PC-3 (cell line): ENCODE measurements around the gene IP6K3. TPM values are rescaled to one million over a fixed set of nuclear protein-coding genes. Genes with fewer than 3 reads are reported as not detected.

ENCODE experiments used
- ATAC-seq: fragments of 200-7000 bp; cut with Tn5 transposase; 2 replicates; pipeline ENCODE4 v1.9.1; 2020; ENCODE audit warnings: mild to moderate bottlenecking, moderate library complexity
- BruUV-seq: library from RNA; stranded (reverse); fragments of 400-500 nt; replicated peaks from 2 replicates; lab custom pipeline; 2021; lab: Mats Ljungman, UMichigan
- CTCF ChIA-PET: fragments of 300-600 bp; sonication (Branson Sonifier 250); formaldehyde crosslinking; loops from one replicate; lab custom pipeline; 2022; ENCODE audit warnings: antibody characterized with exemption; lab: Charles Lee
- POLR2A ChIA-PET: fragments of 300-600 bp; sonication (Branson Sonifier 250); formaldehyde crosslinking; loops from one replicate; lab custom pipeline; 2022; ENCODE audit warnings: antibody characterized with exemption; ENCODE audit not compliant: unreplicated experiment; lab: Charles Lee
- DNase-seq: peaks from one replicate; pipeline ENCODE4 v3.0.0-alpha.2; 2015
- H2AFZ ChIP-seq: fragments of 300-600 bp; sonication (generic); 2 replicates; pipeline ENCODE4 v1.6.0; 2016; ENCODE audit warnings: antibody characterized with exemption, low read length
- H3F3A ChIP-seq: fragments of 300-600 bp; sonication (generic); one replicate; pipeline ENCODE4 v1.6.0; 2017; ENCODE audit warnings: antibody characterized with exemption, low read length, control low read depth, mild to moderate bottlenecking; ENCODE audit not compliant: unreplicated experiment
- H3K27ac ChIP-seq: fragments of 300-600 bp; sonication (generic); 2 replicates; pipeline ENCODE4 v1.5.1; 2016; ENCODE audit warnings: mild to moderate bottlenecking, low read length
- H3K27me3 ChIP-seq: fragments of 300-600 bp; sonication (generic); 2 replicates; pipeline ENCODE4 v1.6.1; 2016; ENCODE audit warnings: low read length, mixed read lengths
- H3K36me3 ChIP-seq: fragments of 300-600 bp; sonication (generic); 2 replicates; pipeline ENCODE4 v1.6.1; 2016; ENCODE audit warnings: low read depth, mixed run types, low read length, mixed read lengths
- H3K4me1 ChIP-seq: fragments of 300-600 bp; sonication (generic); 2 replicates; pipeline ENCODE4 v1.5.1; 2016; ENCODE audit warnings: low read length; ENCODE audit not compliant: insufficient read depth
- H3K4me2 ChIP-seq: fragments of 300-600 bp; sonication (generic); 2 replicates; pipeline ENCODE4 v1.6.0; 2016; ENCODE audit warnings: low read length
- H3K4me3 ChIP-seq: fragments of 300-600 bp; sonication (generic); 2 replicates; pipeline ENCODE4 v1.5.1; 2016; ENCODE audit warnings: mild to moderate bottlenecking, low read length, mixed read lengths
- H3K79me2 ChIP-seq: fragments of 300-600 bp; sonication (generic); 2 replicates; pipeline ENCODE4 v1.6.1; 2017; ENCODE audit warnings: low read length, mixed read lengths
- H3K9ac ChIP-seq: fragments of 300-600 bp; sonication (generic); 2 replicates; pipeline ENCODE4 v1.6.0; 2016; ENCODE audit warnings: mild to moderate bottlenecking, low read length
- H3K9me2 ChIP-seq: fragments of 300-600 bp; sonication (generic); replicated peaks from 2 replicates; pipeline ENCODE4 v1.6.1; 2016; ENCODE audit warnings: mixed run types, low read length, mixed read lengths
- H3K9me3 ChIP-seq: fragments of 300-600 bp; sonication (generic); 2 replicates; pipeline ENCODE4 v1.6.1; 2016; ENCODE audit warnings: low read length, mixed read lengths
- H4K20me1 ChIP-seq: fragments of 300-600 bp; sonication (generic); 2 replicates; pipeline ENCODE4 v1.6.1; 2016; ENCODE audit warnings: low read length, mixed read lengths
- EZH2 ChIP-seq: fragments of 300-600 bp; sonication (generic); IDR thresholded peaks from one replicate; pipeline ENCODE4 v1.6.1; 2017; ENCODE audit warnings: antibody characterized with exemption, mild to moderate bottlenecking, low read length; ENCODE audit not compliant: unreplicated experiment
- EZH2phosphoT487 ChIP-seq: fragments of 300-600 bp; sonication (generic); IDR thresholded peaks from 2 replicates; pipeline ENCODE4 v1.6.1; 2018; ENCODE audit warnings: mild to moderate bottlenecking, antibody characterized with exemption, low read length, borderline replicate concordance
- intact Hi-C: fragments of 100-400 bp; cut with micrococcal nuclease; formaldehyde crosslinking; loops from 2 replicates; pipeline ENCODE4 v1.9.0; 2023
- total RNA-seq: library from RNA; depleted of rRNA; stranded (reverse); fragments of >200 nt; gene quantifications from 2 replicates; pipeline ENCODE4 v1.2.3, GENCODE V29; 2014
- TF ChIP-seq, protein P1 (sequence below): fragments of 300-600 bp; sonication (generic); conservative IDR thresholded peaks from 2 replicates; pipeline ENCODE4 v1.5.1; 2017; ENCODE audit warnings: antibody characterized with exemption, low read depth, mild to moderate bottlenecking, low read length

The IP6K3 gene
- total RNA-seq, 1 experiment from 2014 or later = not detected

DNA sequence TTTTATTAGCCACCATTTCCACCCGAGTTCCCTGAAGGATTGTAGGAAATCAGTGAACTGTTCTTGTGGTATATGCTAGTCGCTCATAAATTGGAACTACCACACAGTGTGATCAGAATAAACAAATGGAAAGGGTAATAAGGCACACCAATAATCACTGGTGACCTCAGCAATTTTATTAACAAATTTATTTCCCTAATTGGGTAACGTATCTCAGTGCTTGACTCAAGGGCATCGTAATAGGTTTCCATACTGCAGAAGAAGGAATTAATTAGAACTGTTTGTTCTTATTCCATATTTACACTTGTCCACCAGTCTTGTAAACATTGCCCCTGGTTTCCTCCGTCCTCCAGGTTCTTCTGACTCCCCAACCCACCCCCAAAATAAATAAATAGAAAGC is 25.2 kb downstream of the IP6K3 start:
- H3K27ac ChIP-seq = no peak overlapping the region
- H3K27me3 ChIP-seq = peaks cover 19% of the 10 kb centered on the region
- DNase-seq = no peak
- no peak for ATAC-seq
- no peaks in the 10 kb centered on the region for H3F3A ChIP-seq
- no peaks in the 10 kb centered on the region for H3K79me2 ChIP-seq
- peaks cover 25% of the 10 kb centered on the region for H3K4me1 ChIP-seq
- no peak overlapping the region for H2AFZ ChIP-seq
- no peaks in the 10 kb centered on the region for H3K36me3 ChIP-seq
- H4K20me1 ChIP-seq = no peaks in the 10 kb centered on the region
- no peak overlapping the region for H3K4me3 ChIP-seq
- POLR2A ChIA-PET = no interaction called here
- H3K9me2 ChIP-seq = no peaks in the 10 kb centered on the region
- intact Hi-C loops = no loop called here
- no peak overlapping the region for H3K9ac ChIP-seq
- TF ChIP-seq, protein P1, sequence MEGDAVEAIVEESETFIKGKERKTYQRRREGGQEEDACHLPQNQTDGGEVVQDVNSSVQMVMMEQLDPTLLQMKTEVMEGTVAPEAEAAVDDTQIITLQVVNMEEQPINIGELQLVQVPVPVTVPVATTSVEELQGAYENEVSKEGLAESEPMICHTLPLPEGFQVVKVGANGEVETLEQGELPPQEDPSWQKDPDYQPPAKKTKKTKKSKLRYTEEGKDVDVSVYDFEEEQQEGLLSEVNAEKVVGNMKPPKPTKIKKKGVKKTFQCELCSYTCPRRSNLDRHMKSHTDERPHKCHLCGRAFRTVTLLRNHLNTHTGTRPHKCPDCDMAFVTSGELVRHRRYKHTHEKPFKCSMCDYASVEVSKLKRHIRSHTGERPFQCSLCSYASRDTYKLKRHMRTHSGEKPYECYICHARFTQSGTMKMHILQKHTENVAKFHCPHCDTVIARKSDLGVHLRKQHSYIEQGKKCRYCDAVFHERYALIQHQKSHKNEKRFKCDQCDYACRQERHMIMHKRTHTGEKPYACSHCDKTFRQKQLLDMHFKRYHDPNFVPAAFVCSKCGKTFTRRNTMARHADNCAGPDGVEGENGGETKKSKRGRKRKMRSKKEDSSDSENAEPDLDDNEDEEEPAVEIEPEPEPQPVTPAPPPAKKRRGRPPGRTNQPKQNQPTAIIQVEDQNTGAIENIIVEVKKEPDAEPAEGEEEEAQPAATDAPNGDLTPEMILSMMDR = no peak
- no peak for TF ChIP-seq EZH2
- no peak for TF ChIP-seq EZH2phosphoT487
- no TSS peak for BruUV-seq
- CTCF ChIA-PET = no interaction called here
- H3K4me2 ChIP-seq = peak overlapping the region; percentile 56; the same call in 1 of the 2 replicates
- H3K9me3 ChIP-seq = no peaks in the 10 kb centered on the region

DNA sequence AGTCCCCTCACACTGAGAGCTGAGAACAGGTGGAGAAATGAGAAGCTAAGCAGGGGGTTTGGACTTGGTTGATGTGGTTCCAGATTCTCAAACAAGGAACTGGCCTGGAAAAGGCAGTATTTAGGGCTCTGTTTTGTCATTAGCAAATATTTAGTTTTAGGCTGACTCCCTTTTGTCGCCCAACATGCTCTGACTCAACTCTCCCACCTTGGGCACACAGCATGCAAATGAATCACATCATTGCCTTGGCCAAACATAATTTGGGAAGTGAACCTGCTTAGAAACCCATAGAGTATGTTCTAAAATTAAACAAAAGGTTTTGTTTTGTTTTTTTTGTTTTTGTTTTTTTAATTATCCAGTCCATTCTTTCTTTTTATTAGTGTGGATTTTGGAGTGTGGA is 25.7 kb downstream of the IP6K3 start:
- H3K36me3 ChIP-seq = no peaks in the 10 kb centered on the region
- DNase-seq (peak; percentile 81), ATAC-seq (peak; percentile 84)
- H3K27me3 ChIP-seq = peaks cover 19% of the 10 kb centered on the region
- no peaks in the 10 kb centered on the region for H3K79me2 ChIP-seq
- no peaks in the 10 kb centered on the region for H4K20me1 ChIP-seq
- no peak overlapping the region for H3K9ac ChIP-seq
- H3K4me1 ChIP-seq = peaks cover 27% of the 10 kb centered on the region
- intact Hi-C loops = no loop called here
- H3K9me3 ChIP-seq = no peaks in the 10 kb centered on the region
- H3K4me3 ChIP-seq = no peak overlapping the region
- no peaks in the 10 kb centered on the region for H3K9me2 ChIP-seq
- CTCF ChIA-PET = interaction anchor here (0.6 kb wide), 1 partner anchor 10 kb away, joined by 3 read pairs; the partner anchor contains the start of gene UQCC2
- POLR2A ChIA-PET = no interaction called here
- H3F3A ChIP-seq = no peaks in the 10 kb centered on the region
- H2AFZ ChIP-seq = no peak overlapping the region
- H3K4me2 ChIP-seq = peak overlapping the region; percentile 56
- H3K27ac ChIP-seq = peak overlapping the region; percentile 24
- no TSS peak for BruUV-seq
- TF ChIP-seq, protein P1 = no peak
- TF ChIP-seq EZH2 = no peak
- no peak for TF ChIP-seq EZH2phosphoT487

DNA sequence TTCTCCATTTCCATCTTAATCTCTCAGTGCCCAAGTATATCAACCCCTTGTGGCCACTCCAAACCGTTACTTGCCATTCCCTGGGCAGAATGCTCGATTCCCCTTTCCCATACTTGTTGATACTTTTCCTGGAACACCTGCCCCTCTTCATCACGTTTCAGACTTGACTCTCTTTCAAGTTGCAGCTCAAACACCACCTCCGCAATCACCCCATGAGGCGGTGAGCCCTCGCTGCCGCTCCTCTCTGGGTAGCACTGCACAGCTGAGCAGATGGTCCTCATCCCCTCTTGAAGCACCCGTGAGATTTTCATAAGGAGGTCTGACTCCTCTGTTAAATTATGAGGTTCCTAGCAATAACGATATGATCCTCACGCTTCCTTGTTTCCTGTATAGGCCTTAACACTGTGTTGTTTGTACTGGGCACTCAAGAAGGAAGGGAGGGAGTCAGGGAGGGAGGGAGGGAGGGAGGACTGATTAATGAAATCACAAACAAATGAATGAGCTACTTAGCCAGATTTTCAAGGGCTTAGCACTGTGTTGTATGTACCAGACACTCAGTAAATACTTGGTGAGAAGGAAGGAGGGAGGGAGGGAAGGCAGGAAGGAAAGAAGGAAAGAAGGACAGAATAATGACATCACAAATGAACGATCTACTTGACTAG is 27.2 kb downstream of the IP6K3 start:
- Histone ChIP-seq H3K4me2 (no peak overlapping the region), H3F3A (no peaks in the 10 kb centered on the region), H3K79me2 (no peaks in the 10 kb centered on the region), H4K20me1 (no peaks in the 10 kb centered on the region), H3K27ac (no peak overlapping the region), H3K27me3 (peaks cover 16% of the 10 kb centered on the region), H3K9ac (no peak overlapping the region), H3K4me1 (peaks cover 27% of the 10 kb centered on the region), H3K4me3 (no peak overlapping the region), H3K9me3 (no peaks in the 10 kb centered on the region), H3K36me3 (no peaks in the 10 kb centered on the region), H3K9me2 (no peaks in the 10 kb centered on the region), H2AFZ (no peak overlapping the region)
- no TSS peak for BruUV-seq
- intact Hi-C loops = no loop called here
- TF ChIP-seq, protein P1 = no peak
- TF ChIP-seq EZH2phosphoT487 (no peak), EZH2 (no peak)
- DNase-seq (no peak), ATAC-seq (no peak; the same call in 1 of the 2 replicates)
- POLR2A ChIA-PET = no interaction called here
- CTCF ChIA-PET = no interaction called here
